Measurements from ENCODE around the gene ZNF714.

GRCh38 chr19:21134934-21135366 lies 52.9 kb downstream of the ZNF714 start:
- no peak for TF ChIP-seq POLR2AphosphoS5 (IDR thresholded peaks at IDR 0.05; ENCODE audit: low read depth, low read length)
- no peak for TF ChIP-seq REST (IDR thresholded peaks at IDR 0.05; ENCODE audit: insufficient read depth in 1 of 2, low read depth in 2 of 2, low read length in 2 of 2)

All from PFSK-1 (cell line).